ENCODE data around the gene PRKN.

DNA sequence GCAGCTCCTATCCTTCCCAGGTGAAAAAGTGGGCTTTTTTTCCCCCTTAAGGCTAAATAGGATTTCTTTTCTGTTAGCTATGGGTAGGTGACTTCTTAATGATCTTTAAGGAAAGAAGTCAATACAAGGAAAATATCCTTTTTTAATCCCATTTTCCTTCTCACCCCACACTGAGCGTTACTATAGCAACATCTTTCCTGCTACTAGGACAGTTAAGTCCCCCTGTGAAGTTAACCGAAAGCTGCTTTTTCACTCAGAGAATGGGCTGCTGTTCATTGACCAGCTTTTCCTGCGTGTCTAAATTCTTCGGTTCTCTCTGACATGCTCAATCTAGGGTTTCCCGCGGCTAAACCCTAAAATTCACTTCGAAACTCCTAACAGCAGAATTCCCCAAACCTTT, 1280.6 kb downstream of the PRKN start:
- TF ChIP-seq, protein P1, sequence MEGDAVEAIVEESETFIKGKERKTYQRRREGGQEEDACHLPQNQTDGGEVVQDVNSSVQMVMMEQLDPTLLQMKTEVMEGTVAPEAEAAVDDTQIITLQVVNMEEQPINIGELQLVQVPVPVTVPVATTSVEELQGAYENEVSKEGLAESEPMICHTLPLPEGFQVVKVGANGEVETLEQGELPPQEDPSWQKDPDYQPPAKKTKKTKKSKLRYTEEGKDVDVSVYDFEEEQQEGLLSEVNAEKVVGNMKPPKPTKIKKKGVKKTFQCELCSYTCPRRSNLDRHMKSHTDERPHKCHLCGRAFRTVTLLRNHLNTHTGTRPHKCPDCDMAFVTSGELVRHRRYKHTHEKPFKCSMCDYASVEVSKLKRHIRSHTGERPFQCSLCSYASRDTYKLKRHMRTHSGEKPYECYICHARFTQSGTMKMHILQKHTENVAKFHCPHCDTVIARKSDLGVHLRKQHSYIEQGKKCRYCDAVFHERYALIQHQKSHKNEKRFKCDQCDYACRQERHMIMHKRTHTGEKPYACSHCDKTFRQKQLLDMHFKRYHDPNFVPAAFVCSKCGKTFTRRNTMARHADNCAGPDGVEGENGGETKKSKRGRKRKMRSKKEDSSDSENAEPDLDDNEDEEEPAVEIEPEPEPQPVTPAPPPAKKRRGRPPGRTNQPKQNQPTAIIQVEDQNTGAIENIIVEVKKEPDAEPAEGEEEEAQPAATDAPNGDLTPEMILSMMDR (IDR thresholded peaks at IDR 0.05), result no peak
- no peak for TF ChIP-seq ZFX (IDR thresholded peaks at IDR 0.05; ENCODE audit: borderline replicate concordance)

Data from 22Rv1 (cell line).